Measurements from ENCODE around the gene TCF7.
"Not testable (repeated sequence)": the region's sequence is repeated elsewhere in the genome, so short reads cannot be mapped to it uniquely, and the experiment has no call there.

Gene TCF7

GRCh38 chr5:134145779-134146581 is 31.5 kb downstream of the TCF7 start:
- DNase-seq: peak; percentile 72

- DNase-seq: no peak
Measured at GRCh38 chr5:134146651-134147518, 32.4 kb downstream of the TCF7 start.

- no peak for DNase-seq
Measured at GRCh38 chr5:134148316-134148715, 33.8 kb downstream of the TCF7 start.

DNA sequence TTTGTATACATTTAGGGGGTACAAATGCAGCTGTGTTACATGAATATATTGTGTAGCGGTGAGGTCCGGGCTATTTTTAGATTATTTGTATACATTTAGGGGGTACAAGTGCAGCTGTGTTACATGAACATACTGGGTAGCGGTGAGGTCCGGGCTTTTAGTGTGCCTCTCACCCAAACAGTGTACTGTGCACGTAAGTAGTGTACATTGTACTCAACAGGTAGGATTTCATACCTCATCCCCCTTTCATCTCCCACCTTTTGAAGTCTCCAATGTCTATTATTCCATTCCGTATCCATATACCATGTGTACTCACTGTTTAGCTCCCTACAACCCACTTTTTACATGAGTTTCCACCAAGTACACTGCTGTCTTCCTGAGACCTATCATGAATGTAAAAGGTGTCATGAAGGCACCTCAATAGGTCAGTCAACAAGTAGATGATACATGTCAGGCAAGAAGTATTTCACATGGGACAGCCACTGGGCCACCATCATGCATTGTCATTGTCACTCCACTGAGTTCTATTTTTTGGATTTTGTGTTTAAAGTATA is 34.6 kb downstream of the TCF7 start:
- DNase-seq: no peak

DNA sequence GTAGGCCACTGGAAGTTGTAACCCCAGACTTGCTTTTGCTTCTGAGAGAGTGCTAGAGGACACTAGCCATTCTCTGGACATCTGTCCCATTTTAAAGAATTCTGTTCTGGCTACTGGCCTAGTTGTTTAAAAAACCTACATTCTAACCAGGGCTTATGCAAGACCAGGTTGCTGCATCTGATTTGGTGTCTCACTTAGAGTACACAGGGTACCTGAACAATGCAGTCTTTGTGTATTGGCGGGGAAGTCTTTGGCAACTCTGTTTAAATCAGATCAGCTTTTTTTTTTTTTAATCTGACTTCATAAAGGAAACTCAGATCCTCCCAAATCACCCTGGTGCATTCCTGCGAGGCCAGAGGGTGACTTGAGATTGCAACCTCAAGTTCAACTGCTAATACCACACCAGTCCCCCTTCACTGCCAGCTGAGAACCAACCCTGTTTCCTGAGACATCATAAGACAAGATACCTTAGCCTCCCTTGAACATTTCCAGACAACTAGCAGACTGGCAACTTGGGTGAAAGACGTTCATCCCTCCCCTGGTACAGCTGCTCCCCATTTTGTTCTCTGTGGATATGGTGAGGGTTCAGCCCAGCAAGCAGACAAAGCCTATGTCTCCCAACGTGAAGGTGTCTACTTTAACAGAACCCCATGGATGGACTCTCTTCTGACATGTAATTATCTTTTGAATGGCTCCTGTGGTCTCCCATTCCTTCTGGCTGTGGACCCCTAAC is 35.3 kb downstream of the TCF7 start:
- no peak for DNase-seq

- no peak for DNase-seq
Measured at GRCh38 chr5:134151723-134152122, 37.2 kb downstream of the TCF7 start.

GRCh38 chr5:134152173-134152832 is 37.8 kb downstream of the TCF7 start:
- DNase-seq: not testable (repeated sequence)

GRCh38 chr5:134153241-134153640 is 38.8 kb downstream of the TCF7 start:
- no peak for DNase-seq

DNA sequence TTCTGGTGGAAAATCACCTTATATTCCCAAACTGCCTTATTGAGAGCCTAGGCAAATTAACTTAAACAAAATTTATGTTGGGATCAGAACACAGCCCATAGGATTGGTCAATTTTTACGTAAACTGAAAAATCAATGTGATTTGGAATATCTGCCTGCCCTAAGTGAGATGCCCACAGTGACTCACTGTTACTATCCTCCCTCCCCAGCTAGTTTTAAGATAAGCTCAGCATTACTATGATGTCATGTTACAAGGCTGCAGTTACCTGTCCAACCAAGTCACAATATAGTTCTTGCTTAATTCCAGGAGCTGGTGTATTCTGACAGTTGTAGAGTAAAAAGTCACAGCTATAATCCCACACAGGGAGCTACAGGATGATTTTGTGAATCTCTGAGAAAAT is 39.2 kb downstream of the TCF7 start:
- DNase-seq: no peak

GRCh38 chr5:134161513-134162395 is 47.3 kb downstream of the TCF7 start:
- no peak for DNase-seq

GRCh38 chr5:134162592-134162991 is 48.1 kb downstream of the TCF7 start:
- no peak for DNase-seq

GRCh38 chr5:134171972-134172371 is 57.5 kb downstream of the TCF7 start:
- DNase-seq: no peak

DNA sequence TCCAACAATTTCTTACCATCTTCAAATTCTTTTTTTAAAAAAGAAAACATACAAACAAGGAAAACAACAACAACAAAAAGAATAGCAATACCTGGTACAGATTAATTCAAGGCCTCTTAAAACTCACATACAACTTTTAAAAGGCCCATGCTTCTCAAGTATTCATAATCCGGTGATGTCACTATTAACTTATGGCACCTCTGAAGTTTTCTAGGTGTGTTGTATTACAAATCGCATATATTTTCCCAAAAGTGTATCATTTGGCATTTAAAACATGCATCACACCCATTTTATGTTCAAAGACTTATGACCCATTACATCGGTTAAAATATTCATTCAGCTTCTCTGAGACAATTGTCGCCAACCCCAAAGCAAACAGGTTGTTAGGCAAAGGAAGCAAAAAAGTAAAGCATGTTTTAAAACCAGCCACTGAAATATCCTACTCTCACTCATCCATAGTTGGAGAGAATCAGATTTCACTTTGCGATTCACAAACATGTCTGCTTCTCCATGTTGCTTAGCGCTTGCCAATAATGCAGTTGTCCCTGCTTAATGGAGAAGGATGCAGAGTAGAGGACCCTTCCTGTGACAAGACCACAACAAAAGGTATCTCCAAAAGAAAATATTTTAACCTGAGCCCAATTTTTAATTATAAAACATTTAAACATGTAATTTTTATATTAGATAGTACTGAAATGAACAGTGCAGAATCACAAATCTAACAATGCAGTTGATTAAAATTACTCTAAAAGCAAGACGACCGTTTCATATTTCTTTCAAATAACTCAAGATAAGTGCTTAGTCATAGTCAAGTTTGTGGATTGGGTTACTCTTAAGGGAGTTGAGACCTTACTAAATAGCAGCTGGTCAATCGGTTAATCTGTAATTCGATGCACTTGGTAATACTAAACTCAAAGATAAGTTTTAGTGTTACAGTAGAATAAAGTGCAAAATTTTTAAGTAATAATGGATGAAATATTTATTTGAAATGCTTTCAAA is 60.7 kb downstream of the TCF7 start:
- no peak for DNase-seq

DNA sequence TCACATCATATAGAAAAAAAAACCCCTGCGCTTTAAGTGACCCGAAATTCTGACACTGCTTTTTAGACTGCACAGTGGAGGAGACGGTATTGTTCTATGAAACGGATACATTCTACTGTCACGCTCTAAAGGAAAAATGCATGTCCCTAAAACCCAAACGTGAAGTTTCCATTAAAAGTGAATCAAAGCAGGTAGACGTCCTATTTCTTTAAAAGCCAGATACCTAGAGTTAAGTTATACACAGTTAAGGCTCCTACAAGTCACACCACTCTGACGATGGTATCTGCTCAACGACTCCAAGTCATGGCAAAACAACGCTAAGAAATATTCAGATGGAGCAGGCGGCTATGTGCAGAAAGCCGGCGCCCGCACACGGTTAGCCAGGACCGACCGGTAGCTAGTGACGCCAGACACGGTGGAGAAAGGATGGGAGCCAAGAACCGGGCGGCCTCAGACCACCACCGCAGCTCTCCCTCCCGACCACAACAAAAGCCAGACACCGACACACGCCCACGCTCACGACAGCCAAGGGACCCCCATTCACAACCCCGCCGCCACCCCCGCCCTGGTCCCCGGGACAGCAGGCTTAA is 61.5 kb downstream of the TCF7 start:
- peak; percentile 23 for DNase-seq

- peak; percentile 83 for DNase-seq
Measured at GRCh38 chr5:134176511-134177368, 62.3 kb downstream of the TCF7 start, which contains the start of gene SKP1. Gene SKP1, minus strand, starts transcription at chr5:134176950. Its CDS starts 2,928 bp downstream, at chr5:134174022.

DNA sequence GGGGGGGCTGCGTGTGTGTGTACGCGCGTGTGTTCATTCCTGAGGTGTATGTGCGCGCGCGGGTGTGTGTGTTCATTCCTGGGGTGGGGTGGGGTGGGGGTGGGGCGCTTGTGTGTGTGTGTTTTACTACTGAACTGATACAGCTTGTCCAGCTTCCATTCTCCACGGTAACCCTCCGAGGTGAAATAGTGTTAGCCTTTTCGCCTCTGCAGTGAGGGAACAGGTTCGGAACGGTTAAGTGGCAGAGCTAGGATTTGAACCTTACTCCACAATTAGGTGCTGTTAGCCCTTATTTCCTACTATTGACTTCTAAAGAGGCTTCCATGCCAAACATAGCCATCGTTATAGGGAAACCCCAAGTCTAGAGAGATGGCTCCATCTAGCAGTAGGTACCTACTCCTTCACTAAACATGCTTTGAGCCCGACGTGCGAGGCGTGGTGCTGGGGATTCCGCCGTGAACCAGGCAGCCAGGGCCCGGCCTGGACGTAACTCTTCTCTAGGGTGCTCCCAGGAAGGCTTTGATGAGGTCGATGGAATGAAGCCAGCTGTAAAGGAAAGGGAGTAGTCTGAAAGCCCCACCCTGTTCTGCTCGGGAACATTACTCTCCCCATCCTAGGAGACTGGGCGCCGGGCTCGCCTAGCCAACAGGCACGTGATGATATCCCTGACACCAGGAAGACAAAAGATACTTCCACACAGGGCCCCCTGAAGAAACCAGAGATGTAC is 63.1 kb downstream of the TCF7 start:
- no peak for DNase-seq

GRCh38 chr5:134178096-134178419 is 63.6 kb downstream of the TCF7 start:
- DNase-seq: no peak

DNA sequence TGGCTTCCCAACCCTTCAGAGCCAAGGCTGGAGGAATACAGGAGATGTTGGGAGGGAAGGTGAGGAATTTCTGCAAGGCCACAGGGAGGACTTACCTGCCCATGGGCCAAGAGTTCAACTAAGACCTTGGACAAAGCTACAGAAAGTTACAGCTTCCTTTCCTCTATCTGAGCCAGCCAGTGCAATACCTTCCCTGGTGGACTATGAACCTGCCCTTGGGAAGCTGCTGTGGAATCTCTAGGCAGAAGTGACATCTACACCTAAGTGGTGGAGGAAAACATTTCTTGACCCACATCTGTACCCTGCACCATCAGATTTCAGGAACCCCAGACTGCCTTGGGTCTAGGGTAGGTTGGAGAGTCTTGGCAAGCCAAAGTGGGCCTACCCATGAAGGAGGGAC is 69.0 kb downstream of the TCF7 start:
- no peak for DNase-seq
